Embryonic facial prominence (tissue), 1 donor: ENCODE results near the gene AHCYL1.

Experiments used
- DNase-seq: peaks from one replicate; pipeline ENCODE4 v3.0.0-alpha.2; 2016; ENCODE audit errors: extremely low spot score

The AHCYL1 gene

DNA sequence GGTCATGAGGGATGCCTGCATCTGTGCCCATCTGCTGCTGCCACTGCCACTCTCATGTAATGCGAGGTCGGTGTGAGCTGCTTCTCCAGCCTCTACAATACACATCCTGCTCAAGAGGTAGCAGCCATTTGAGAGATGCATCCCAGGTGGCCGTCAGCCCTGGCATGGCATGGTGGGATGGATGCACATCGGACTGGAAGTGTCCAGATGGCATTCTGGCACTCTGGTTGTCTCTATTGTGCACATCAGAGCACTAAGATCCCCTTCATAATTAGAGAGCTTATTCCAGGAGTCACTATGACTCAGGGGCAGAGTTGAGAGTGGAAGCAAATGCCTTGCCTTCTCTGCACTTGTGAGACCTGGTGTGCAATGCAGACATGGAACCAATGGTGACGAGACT, 53.7 kb downstream of the AHCYL1 start:
- no peak for DNase-seq

DNA sequence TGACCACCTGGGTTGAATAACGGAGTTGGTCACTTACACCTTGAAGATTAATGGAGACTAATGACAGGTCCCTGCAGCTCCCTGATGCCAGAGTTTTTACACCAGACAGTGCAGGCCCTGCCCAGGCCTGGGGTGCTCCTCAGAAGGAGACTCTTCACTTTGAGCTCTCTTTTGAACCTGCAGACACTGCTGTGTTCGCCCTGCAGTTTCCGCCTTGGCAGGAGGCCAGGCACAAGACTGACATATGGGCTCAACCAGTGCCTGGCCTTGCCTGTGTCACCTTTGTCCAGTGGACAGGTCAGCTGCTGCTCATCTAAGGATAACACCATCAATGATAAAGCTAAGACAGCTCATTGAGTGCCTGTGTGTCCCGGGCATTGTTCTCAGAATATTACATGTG, 55.1 kb downstream of the AHCYL1 start:
- DNase-seq = no peak

DNA sequence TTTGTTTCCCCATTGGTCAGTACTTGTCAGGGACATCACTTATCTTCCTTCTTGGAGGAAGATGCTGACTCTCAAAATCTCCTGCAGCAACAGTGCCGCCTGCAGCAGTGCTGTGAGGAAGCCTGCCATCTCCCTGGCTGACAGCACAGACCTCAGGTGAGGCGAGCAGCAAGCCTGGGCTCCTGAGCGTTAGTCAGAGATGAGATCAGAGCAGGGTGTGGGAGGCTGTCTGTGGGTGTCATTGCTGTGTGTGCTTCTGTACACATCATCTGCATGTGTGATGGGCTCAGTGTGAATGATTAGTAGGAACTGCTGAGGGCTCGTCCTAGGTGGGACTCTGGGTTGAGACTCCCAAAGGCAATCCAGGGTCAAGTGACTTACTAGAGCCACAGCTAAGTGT, 56.0 kb downstream of the AHCYL1 start:
- DNase-seq = no peak

DNA sequence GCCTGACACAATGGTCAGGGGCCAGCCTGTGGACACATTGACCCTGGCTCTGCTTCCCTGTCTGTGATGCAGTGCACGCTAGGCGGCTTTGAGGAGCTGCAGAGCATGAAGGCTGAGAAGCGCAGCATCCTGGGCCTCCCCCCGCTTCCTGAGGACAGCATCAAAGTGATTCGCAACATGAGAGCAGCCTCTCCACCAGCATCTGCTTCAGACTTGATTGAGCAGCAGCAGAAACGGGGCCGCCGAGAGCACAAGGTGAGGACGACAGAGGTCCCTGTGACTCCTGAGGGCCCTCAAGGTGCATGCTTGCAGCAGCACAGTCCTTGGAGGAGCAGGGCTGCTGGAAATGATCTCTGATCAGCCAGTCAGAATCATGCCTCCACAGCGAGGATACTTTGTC, 58.5 kb downstream of the AHCYL1 start:
- no peak for DNase-seq

DNA sequence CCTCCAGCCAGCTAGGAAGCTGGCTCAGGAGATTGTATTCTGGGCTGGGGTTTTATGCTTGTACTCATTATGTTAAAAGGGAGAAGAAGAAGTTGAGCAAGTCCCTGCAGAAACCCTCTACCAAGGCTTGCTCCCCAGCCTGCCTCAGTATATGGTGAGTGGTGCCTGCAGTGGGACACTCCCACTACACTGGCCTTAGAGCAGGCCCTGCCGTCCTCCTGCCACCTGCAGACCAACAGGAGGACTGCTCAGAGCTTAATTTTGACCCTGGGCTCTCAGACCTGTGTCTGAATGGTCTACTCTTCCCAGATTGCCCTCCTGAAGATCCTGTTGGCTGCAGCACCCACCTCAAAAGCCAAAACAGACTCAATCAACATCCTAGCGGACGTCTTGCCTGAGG, 62.9 kb downstream of the AHCYL1 start:
- no peak for DNase-seq

DNA sequence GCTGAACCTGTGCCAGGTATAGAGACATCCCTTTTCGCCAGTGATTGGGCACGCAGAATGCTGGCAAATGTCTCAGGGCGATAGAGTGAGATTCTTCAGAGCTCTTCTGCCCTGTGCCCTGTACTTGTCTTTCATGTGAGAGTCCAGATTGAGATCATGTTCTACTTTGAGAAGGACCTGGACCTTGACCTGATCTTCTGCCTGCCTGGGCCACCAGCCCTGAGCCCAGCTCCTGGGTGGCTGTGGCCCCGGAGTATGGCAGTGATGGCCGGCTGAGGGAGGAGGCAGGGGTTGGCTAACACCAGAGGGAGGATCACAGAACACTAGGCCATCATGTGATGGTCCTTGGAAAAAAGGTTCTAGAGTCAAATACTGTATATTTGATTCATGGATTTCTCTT, 63.7 kb downstream of the AHCYL1 start:
- no peak for DNase-seq

DNA sequence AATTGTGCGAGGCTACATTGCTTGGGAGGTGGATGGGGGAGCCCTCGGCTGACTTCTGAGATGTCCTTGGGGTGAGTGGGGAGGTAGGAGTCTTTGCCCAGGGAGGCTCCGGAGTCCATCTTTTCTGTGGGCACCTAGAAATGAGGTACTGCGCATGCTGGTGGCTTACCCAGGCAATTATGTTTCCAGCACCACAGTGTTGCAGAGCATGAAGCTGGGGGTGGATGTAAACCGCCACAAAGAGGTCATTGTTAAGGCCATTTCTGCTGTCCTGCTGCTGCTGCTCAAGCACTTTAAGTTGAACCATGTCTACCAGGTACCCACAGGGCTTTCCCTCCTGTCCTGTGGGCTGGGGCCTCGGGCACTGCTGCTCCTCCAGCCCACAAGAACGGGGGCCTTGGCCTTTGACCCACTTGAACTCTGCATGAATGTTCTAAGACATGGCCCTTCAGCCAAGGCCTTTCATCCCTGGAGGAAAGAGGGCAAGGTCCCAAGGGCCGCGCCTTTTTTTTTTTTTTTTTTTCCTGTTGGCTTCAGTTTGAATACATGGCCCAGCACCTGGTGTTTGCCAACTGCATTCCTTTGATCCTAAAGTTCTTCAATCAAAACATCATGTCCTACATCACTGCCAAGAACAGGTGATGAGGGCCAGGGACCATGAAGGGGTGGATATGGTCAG, 64.5 kb downstream of the AHCYL1 start:
- DNase-seq = no peak

DNA sequence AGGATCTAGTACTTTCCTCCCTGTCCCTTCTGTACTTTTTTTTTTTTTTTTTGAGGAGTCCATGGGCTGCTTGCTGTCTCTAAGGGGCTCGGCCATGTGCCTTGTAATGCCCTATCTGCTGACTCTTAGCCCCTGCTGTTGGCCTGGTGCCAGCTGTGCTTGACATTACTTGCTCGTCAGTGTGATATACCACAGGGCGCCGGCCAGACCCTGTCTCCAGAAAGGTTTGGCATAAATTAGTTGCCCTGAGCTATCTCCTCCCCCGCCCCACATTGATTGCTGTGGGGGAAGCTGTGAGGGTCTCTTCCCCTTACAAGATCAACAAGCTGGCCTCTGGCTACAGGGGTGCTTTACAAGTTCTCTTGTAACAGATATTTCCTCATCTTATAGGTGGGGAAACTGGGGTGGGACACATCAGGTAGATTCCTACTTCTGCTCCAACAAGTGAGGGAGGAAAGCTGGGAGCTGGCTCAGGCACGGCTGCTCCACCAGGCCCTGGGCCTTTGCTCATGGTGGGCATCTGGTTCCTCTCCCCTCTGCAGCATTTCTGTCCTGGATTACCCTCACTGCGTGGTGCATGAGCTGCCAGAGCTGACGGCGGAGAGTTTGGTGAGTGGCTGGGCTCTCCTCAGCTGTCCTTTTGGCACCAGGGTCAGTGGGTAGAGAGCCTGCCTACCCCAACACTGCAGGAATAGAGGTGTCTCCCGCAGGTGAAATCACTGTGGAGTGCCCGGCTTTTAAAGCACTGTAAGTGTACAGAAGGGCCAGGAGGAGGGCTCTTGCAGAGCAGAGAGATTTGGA, 65.4 kb downstream of the AHCYL1 start:
- no peak for DNase-seq

DNA sequence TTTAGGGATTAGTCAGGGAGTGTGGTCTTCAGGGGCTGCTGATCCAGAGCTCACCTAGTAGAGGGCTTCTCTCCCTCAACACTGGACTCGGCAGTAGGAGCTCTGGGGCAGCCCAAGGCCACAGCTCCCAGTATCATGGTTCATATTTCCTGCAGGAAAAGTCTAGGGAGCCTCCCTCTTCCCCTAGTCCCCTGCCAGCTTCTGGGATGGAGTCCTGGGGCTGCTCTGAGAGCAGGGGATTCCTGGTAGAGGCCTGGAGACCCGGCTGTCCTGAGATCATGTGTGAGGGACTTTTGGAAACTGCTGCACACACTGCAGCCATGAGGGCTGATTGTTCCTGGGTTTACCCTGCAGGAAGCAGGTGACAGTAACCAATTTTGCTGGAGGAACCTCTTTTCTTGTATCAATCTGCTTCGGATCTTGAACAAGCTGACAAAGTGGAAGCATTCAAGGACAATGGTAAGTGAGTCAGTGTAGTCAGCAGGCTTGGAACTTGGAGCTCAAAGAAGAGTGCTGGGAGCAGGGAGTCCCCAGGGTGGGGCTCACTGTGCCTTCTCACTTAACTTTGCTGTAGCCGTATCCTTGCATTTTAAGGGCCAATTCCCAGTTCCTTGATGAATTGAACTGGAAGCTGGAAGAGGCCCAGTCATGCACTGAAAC, 66.2 kb downstream of the AHCYL1 start:
- no peak for DNase-seq

DNA sequence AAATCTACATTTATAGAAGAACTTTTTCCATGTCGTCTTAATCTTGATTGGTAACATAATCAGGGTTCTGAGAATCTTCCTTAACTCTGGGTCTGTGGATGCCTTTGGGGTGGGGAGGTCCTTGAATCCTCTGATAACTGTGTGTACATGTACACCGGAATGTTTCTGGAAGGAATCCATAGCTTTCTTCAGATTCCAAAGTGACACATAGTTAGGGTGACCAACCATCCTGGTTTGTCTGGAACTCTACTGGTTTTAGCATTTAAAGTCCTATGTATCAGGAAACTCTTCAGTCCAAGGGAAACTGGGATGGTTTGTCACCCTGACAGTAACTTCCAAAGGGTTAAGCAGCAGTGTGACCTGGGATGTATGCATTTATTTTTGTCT, 66.7 kb downstream of the AHCYL1 start:
- DNase-seq = no peak

DNA sequence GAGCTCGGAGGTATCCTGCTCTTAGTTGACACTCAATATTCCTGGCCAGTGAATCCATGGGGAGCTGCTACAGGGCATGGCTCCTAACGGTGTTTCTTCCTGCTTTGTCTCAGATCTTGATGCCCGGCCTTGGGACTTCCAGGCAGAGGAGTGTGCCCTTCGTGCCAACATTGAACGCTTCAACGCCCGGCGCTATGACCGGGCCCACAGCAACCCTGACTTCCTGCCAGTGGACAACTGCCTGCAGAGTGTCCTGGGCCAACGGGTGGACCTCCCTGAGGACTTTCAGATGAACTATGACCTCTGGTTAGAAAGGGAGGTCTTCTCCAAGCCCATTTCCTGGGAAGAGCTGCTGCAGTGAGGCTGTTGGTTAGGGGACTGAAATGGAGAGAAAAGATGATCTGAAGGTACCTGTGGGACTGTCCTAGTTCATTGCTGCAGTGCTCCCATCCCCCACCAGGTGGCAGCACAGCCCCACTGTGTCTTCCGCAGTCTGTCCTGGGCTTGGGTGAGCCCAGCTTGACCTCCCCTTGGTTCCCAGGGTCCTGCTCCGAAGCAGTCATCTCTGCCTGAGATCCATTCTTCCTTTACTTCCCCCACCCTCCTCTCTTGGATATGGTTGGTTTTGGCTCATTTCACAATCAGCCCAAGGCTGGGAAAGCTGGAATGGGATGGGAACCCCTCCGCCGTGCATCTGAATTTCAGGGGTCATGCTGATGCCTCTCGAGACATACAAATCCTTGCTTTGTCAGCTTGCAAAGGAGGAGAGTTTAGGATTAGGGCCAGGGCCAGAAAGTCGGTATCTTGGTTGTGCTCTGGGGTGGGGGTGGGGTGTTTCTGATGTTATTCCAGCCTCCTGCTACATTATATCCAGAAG, 69.2 kb downstream of the AHCYL1 start:
- no peak for DNase-seq

DNA sequence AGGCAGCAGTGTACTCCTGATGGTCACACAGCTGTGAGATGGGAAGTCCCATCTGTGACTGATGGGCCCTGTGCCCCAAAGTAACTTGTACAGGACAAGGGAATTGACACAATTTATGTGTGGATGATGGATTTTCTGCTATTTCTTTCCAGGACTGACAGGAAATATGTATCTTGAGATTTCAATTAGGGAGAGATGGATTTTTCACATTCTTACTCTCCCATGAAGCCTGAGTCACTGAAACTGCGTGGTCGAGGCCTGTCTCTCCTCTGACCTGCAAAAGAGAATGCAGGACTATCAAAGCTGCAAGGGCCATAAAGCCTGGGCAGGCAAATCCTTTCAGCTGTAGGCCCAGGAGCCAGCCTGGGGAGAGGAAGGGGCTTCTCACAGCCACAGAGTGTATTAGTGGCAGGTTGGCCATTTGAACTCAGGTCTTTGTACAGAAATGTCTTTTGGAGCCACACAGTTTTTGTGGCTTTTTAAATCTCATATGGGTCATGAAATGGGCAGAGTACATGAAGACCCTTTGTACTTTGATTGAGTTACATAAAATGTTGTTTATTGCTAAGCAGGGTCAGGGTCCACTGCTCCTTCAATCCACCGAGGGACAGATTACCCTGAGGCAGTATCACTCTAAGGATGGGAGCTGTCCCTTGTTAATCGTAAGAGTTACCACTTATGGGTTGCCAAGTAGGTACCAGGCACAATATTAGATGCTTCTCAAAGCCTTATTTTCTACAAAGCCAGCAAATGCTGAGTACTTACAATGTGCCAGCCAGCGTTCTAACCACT, 71.1 kb downstream of the AHCYL1 start:
- DNase-seq = no peak

DNA sequence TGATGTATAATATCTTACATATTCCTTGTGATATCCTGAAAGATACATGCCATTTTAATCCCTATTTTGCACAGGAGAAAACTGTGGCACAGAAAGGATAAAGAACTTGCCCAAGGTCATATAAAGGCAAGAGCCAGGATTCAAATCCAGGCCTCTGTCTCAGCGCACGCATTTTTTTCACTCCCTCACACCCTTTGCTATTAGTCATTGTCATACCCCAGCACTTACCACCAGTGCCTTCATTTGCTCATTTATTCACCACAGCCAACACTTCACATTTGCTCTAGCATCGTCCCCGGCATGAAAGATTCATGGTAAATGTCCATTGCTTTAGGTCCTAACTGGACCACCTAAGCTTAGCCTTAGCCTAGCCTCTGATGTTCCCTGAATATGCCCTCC, 71.7 kb downstream of the AHCYL1 start:
- no peak for DNase-seq

DNA sequence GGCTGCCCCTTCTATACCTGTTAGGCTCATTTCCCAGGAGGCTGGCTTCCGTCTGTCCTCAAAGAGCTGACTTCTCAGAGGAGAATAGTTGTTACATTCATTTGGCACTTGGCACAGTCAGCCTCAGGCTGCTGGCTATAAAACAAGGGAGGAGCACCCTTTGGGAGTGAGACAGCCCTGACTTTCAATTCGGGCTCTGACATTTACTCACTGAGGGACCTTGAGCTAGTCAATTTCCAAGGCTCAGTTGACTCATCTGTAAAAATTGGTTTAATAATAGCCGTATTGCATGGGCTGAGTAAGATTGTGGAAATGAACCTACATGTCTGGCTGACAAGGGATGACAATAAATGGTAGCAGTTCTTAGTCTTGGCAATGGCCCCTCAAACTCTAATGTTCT, 72.2 kb downstream of the AHCYL1 start:
- DNase-seq = no peak

DNA sequence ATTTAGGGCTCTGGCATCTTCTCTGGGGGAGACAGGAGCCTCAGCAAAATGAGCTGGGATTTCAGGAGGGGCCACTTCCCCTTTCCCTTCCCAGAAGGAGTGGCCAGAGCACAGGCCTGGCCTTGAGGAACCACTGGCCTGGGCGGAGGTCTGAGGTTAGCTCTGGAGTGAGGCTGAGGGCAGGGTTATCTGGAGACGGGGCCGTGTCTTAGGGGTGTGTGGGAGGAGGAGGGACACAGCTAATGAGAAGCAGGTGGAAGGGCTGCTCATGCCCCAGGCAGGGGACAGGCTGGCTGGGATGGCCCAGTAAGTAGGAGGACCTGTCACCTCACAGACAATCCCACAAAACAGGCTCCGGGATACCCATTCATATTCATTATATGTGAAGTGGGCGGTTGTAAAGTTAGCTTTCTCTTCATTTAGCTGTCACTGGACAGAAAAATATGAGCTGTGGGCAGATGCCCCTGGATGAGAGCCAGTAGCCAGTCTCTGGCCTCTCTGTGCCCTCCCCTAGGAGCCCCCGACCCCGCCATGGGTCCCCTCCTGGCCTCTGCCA, 73.5 kb downstream of the AHCYL1 start:
- no peak for DNase-seq

DNA sequence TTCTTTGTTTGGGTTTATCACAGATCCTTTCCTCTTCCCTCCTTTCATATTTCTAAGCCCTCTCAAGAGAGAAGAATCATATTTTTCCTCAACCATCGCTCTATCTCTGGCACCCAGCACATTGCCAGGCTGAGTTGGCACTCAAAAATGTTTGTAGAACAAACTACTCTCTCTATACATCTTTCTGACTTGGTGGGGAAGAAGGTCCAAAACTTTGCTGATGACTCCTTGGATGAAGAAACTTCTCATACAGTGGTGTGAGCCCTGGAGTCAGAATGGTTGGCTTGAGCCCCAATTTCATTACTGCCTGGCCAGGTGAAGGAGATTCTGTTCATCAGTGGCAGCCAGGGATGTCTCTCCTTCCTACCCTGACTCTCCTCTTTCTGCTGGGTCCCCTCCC, 74.0 kb downstream of the AHCYL1 start:
- DNase-seq = no peak

DNA sequence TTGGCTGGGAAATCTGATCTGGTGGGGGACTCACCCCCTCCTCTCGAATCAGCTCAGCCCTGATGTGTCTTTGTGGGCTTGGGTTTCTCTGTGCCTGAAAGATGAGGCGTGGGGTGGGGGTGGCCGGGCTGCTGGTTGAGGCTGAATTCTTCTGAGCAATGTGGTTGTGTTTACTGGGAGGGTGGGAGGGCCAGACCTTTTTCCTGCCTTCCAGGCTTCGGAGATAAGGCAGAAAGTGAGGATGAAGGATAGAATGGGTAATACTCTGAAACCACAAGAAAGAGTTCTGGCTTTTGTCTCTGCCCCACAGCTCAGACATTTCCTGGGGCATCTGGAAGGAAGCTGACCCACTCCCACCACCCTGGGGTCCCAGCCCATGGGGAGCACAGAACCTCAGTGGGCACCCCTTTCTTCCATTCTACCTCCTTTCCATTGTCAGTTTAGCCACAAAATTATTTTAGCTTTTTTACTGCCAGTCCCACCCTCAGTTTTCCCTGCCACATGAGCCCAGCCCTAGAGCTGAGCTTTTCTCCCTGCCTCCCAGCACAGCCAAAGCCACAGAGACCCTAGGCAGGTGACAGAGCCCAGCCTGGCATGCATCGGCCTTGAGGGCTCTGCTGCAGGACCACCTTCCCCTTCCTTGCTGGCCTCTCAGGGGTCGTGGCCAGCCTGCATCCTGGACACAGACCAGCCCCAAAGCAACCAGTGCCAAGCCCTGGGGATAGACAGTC, 74.7 kb downstream of the AHCYL1 start:
- no peak for DNase-seq

DNA sequence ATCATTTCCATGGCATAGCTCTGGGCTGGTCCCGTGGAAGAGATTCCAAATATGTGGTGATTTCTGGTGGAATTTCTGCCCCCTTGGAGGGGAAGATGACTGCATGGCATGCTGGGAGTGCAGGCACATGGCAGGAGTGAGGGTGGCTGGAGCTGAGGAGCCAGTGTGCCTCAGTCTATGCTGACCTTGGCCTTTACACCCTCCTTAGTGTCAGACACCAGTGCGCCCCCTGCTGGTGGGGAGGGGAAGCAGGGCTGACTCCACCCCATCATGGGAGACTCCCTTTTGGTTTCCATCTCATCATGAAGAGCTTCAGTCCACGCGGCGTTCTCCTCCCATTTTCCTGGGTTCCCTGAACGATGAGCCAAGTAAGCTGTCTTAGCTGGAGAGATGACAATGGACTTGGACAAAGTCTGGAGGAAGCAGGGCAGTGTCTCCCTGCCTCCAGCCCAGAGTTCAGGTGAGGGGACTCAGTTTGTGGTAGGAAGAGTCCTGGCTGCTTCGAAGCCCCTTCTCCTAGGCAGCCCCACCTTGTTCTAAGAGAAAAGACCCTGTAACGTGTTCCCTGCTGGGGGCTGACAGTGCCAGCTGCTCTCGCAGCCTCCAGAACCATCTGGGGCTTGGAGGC, 75.6 kb downstream of the AHCYL1 start:
- no peak for DNase-seq

DNA sequence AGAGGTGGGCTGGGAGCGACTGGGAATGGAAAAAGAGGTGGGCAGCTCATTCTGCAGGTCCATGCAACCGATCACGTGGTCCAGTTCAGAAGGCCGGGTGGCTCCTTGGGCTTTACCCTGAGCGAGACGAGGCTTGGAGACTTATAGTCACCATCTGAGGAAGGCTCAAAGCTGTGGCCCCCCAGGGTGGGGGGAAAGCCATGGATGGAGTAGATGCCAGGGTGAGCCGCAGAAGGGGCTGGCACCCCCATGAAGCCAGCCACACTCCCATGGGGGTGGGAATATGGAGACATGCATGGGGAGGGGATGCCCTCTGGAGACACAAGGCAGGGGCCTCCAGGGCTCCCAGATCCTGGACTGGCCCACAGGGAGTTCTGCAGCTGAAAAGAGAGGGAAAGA, 76.1 kb downstream of the AHCYL1 start:
- DNase-seq = no peak

DNA sequence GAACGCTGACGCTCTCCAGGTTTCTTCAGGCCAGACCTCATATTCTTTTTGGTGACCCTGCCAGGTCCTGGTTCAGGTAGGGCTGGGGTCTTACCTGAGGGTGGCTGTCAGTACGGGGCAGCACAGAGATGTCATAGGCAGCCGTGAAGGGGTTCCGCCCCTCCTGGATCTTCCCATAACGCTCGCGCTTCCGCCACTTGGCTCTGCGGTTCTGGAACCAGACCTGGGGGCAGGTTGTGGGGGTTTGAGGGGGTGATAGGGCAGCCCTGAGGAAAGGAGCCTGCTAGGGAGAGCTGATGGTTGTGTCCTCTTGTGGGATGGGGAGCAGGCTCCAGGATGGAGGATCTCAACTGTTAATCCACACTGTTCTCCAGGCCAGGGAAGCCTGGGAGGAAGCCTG, 76.8 kb downstream of the AHCYL1 start:
- no peak for DNase-seq
